Activated CD4-positive, alpha-beta T cell treated with anti-CD3 and anti-CD28 coated beads, Interleukin-2, amount 50 U/mL, for 24 hours (primary cell): ENCODE data around the gene SSBP1.
"Not testable (repeated sequence)": the region's sequence is repeated elsewhere in the genome, so short reads cannot be mapped to it uniquely, and the experiment has no call there.

Experiments
- DNase-seq, 2 donors: peaks; one replicate each; pipeline ENCODE4 v3.0.0-alpha.2; 2020; ENCODE audit warnings: low read depth in 1 of 2, low spot score in 1 of 2

Gene SSBP1

DNA sequence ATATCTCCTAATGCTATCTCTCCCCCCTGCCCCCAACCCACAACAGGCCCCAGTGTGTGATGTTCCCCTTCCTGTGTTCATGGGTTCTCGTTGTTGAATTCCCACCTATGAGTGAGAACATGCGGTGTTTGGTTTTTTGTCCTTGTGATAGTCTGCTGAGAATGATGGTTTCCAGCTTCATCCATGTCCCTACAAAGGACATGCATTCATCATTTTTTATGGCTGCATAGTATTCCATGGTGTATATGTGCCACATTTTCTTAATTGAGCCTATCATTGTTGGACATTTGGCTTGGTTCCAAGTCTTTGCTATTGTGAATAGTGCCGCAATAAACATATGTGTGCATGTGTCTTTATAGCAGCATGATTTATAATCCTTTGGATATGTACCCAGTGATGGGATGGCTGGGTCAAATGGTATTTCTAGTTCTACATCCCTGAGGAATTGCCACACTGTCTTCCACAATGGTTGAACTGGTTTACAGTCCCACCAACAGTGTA, 32.0 kb downstream of the SSBP1 start:
- not testable (repeated sequence) for DNase-seq

DNA sequence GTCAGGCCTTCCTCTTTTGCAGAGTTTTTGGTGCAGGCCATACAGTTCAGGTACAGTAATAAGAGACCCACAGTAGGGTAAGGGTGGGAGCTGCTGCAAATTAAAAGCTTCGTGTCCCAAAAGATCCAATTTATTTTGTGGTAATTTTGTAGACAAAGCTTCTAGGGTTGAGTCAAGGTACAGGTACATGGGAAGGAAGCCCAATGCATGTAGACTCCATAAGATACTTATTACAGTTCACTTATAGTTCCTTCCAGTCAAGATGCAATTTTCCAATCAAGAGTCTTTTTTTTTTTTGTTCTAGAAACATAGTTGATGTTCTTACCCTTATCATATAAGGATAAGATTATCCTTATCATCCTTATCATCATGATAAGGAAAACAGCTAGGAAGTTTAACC, 38.2 kb downstream of the SSBP1 start, which contains the start of gene TAS2R4:
TAS2R4 (plus strand) TSS at position 301 of the 400 bp plus-strand sequence. CDS start 1,815 bp downstream, outside the sequence.
- no peak for DNase-seq

DNA sequence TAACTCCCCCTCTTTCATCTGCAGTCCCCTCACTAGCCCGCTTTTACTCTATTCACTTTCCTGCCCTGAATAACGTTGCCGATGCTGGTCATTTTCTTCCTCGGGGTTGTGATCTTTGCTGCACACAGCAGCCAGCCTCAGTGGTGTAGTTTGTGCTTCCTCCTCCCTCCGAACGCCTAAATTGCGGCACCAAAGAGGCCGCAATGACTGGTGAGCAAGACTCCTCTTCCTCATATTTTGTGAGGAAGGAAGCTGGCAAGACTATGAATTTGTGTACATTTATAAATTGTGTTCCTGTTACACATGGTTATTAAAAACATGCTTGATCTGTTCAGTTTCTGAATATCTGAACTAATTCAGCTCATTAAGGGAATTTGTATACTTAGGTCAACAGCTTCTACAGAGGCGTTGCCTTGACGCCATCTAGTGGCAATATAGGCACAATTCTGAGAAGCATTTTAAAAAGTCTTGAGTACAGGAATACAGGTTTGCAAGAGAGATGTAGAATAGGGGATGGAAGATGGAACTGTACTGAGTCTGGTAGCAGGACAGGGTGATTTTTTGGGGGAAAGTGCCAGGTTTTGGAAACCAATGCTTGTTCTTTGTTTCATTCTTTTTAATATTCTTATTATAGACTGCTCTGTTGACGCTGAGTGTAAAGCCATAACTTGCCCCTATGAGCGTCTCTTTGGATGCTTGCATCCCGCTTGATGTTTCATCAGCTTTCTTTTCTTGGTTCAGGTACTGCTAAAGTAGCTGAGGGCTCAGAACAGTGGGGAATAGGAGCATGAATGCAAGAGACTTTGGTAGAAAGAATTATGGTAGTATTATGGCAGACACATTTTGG, 47.8 kb downstream of the SSBP1 start:
- DNase-seq, result peak in 1 of 2 donors; percentile 5

DNA sequence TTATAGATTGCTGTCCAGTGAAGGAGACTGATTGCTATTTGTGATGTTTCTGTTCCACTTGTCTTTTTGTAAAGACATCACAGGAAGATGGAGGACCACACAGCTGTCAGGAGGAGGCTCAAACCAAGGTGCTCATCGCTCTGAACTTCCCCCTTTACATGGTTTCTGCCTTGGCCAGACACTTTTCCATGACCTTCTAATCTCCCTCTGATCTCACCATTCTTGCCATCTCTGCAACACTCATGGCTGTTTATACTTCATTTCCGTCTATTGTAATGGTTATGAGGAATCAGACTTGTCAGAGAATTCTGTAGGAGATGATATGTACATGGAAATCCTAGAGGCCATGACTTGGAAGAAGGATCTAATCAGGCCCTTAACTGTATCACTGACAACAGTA, 50.1 kb downstream of the SSBP1 start:
- DNase-seq, result no peak

DNA sequence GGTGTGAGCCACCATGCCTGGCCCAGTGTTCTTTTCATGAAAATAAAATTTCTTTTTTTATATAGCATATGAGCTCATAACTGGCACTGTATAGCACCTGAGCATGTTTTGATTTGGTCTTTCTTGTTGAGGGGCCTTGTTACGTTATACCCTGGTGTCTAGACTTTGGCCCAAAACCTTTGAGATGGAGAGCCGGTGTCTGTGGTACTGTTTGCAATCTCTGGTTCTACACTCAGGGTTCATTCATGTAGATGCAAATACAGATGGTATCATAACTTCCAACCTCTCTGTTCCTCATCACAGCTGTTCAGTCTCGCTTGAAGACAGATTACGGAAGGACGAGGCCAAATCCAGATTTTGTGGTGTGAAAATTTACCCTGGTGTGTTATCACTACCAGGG, 51.8 kb downstream of the SSBP1 start, which contains the start of gene TAS2R5:
TAS2R5 (plus strand) TSS at position 301 of the 400 bp plus-strand sequence. CDS start 145 bp downstream, outside the sequence.
- DNase-seq, result no peak

DNA sequence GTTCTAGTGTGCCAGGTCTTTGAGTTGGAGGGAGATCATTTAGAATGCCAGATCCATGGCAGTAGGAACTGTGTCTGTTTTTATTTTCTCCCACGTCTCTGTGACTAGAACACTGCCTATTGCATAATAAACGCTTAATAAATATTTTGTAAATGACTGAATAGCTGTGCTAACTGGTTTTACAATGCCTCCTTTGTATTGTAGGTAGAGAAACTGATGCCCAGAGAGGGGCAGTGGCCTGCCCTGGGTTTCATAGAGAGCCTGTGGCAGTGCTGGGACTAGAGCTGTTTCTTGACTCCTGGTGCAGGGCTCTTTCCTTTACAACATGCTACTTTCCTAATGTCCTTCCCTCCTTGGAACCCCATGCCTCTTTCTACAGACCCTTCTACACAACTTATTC, 54.4 kb downstream of the SSBP1 start:
- DNase-seq, result no peak
